Kidney capillary endothelial cell (primary cell): ENCODE measurements around the gene GPD1.
A peak's percentile ranks its signal among the peaks of the same experiment; 100 is the strongest.

Experiments used
- DNase-seq: peaks from one replicate; pipeline ENCODE4 v3.0.0-alpha.2; 2018; ENCODE audit warnings: low spot score

GPD1 gene

GRCh38 chr12:50103767-50104321 lies at the start of gene GPD1:
GPD1 (plus strand) TSS chr12:50104008; CDS start chr12:50104051, 43 bp downstream.
- no peak for DNase-seq

- peak; percentile 33 for DNase-seq
Observed at GRCh38 chr12:50055831-50056638, 47.8 kb upstream of the GPD1 start.

GRCh38 chr12:50056639-50056976 lies 47.2 kb upstream of the GPD1 start:
- no peak for DNase-seq

- DNase-seq, result no peak
Observed at GRCh38 chr12:50057000-50057841, 46.6 kb upstream of the GPD1 start, which contains the start of gene ASIC1. ASIC1 (plus strand) TSS chr12:50057596; CDS start chr12:50058767, 1,171 bp downstream.

- DNase-seq, result no peak
Observed at GRCh38 chr12:50057896-50058670, 45.7 kb upstream of the GPD1 start.

- DNase-seq, result no peak
Observed at GRCh38 chr12:50058743-50059312, 45.0 kb upstream of the GPD1 start.

- no peak for DNase-seq
Observed at GRCh38 chr12:50059440-50060119, 44.2 kb upstream of the GPD1 start.

- no peak for DNase-seq
Observed at GRCh38 chr12:50060120-50060468, 43.7 kb upstream of the GPD1 start.

GRCh38 chr12:50061171-50061570 lies 42.6 kb upstream of the GPD1 start:
- DNase-seq, result no peak

GRCh38 chr12:50061946-50062686 lies 41.7 kb upstream of the GPD1 start:
- no peak for DNase-seq

- DNase-seq, result no peak
Observed at GRCh38 chr12:50062728-50063460, 40.9 kb upstream of the GPD1 start.

GRCh38 chr12:50065726-50066310 lies 38.0 kb upstream of the GPD1 start:
- no peak for DNase-seq

- no peak for DNase-seq
Observed at GRCh38 chr12:50066402-50066801, 37.4 kb upstream of the GPD1 start.

- no peak for DNase-seq
Observed at GRCh38 chr12:50069069-50069468, 34.7 kb upstream of the GPD1 start.

- no peak for DNase-seq
Observed at GRCh38 chr12:50069539-50069938, 34.3 kb upstream of the GPD1 start.

GRCh38 chr12:50070314-50071060 lies 33.3 kb upstream of the GPD1 start:
- peak; percentile 85 for DNase-seq

- no peak for DNase-seq
Observed at GRCh38 chr12:50072198-50072907, 31.5 kb upstream of the GPD1 start.

GRCh38 chr12:50073206-50073605 lies 30.6 kb upstream of the GPD1 start:
- DNase-seq, result no peak
